NCI-H1930 (cell line): ENCODE results near the gene VAV2.
A peak's percentile ranks its signal among the peaks of the same experiment; 100 is the strongest.

Experiments
- DNase-seq, 2 experiments: peaks; one replicate each; lab custom pipeline; 2025; lab: John Stamatoyannopoulos, UW

VAV2 gene, protein sequence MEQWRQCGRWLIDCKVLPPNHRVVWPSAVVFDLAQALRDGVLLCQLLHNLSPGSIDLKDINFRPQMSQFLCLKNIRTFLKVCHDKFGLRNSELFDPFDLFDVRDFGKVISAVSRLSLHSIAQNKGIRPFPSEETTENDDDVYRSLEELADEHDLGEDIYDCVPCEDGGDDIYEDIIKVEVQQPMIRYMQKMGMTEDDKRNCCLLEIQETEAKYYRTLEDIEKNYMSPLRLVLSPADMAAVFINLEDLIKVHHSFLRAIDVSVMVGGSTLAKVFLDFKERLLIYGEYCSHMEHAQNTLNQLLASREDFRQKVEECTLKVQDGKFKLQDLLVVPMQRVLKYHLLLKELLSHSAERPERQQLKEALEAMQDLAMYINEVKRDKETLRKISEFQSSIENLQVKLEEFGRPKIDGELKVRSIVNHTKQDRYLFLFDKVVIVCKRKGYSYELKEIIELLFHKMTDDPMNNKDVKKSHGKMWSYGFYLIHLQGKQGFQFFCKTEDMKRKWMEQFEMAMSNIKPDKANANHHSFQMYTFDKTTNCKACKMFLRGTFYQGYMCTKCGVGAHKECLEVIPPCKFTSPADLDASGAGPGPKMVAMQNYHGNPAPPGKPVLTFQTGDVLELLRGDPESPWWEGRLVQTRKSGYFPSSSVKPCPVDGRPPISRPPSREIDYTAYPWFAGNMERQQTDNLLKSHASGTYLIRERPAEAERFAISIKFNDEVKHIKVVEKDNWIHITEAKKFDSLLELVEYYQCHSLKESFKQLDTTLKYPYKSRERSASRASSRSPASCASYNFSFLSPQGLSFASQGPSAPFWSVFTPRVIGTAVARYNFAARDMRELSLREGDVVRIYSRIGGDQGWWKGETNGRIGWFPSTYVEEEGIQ

DNA sequence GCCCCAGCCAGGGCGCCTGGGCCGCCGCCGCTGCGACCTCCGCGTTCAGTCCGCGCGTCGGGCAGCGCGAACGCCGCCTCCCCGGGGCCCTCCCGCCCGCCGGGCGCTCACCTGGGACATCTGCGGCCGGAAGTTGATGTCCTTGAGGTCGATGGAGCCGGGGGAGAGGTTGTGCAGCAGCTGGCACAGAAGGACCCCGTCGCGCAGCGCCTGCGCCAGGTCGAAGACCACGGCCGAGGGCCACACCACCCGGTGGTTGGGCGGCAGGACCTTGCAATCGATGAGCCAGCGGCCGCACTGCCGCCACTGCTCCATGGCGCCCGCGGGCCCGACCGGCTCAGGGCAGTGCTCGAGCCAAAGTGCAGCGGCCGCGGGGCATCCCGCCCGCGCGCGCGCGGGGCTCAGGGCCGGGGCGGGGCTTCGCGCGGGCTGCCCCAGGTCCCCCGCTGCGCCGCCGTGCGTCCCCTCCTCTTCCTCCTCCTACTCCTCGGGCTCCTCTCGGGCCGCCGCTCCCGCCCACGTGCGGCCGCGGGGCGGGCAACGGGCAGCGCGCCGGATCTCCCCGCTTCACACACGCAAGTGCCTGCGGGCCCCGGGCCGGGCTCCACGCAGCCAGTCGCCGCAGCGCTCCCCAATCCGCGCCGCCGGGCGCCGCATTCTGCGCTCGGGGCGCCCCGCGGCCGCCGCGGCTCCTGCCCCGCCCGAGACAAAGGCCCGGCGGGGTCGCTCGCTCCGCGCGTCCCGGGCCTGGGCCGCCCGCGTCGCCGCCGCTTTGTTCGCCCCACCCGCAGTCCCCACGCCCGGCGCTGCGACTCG, at the start of gene VAV2:
TSS of gene VAV2 (minus strand) at position 361 of the 816 bp plus-strand sequence. CDS start at position 315, 46 bp downstream.
- DNase-seq = peak; percentile 23 to 48

- DNase-seq = no peak
These were observed 49.5 kb upstream of the VAV2 start for GRCh38 chr9:134041649-134041962.

DNA sequence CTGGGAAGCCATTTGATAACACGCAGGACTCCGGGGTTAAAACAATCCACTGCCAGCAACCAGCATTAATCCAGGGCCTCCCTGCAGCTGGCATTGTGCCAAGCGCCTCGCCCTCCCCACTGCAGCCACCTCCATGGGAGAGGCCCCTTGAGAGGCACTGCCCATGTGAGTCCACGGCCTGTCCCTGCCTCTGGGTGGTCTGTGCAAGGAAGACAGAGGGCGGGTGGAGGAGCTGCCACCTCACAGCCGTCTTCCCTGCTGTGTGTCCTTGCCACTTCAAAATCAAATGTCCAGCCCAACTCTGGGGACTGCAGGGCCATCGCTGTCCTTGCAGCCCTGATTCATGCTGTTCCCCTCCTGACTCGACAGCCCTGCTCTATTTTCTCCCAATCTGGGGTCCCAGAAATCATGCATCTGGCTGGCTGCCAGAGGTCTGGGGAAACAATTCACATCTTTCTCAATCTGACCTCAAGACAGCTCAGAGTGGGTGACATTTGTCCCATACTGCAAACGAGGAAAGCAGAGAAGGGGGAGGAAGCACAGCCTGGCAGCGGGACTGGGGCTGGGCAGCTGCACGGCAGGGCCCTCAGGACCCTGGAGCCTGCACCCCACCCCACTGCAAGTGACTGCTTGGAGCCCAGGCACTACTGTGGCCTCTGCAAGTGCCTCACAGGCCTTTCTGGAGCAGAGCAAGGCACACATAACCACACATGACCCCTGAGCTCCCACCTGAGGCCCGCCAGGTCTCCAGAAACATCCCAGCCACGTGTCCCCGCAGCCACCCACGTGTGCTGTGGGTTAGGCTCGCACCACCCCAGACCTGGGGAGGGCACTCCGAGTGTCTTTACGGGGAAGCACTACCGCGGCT, 48.9 kb upstream of the VAV2 start:
- DNase-seq = no peak

DNA sequence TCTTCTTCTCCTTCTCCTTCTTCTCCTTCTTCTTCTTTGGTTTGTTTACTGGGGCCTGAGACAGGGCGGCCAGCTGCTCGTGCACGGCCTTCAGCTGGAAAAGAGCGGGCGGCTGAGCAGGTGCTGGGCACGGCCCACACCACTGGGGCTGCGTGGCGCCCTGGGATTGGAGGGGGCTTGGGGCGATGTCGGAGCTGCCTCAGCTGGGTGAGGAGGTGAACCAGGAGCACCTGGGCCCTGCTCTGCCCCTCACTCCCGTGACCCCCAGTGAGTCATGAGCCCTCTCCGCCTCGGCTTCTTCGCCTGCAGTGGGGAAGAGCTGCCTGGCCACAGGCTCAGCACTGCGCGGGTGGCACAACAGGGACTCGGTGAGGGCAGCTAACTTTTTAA, 48.0 kb upstream of the VAV2 start:
- DNase-seq = no peak

GRCh38 chr9:134039386-134040175, 47.5 kb upstream of the VAV2 start:
- no peak for DNase-seq

DNA sequence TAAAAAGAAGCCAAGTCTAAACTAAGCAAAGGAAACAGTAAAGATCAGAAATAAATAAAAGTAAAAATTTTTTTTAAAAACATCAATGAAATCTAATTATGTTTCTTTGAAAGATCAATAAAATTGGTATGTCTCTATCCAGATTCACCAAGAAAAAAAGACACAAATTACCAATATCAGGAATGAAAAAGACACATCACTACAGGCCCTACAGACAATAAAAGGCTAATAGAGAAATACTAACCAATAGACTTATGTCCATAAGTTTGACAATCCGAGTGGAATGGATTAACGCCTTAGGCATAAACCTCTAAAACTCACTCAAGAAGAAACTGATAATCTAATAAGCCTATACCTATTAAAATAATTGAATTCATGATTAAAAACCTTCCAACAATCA, 45.5 kb upstream of the VAV2 start:
- DNase-seq = no peak

GRCh38 chr9:134036130-134036529, 44.0 kb upstream of the VAV2 start:
- DNase-seq = no peak

- no peak for DNase-seq
These were observed 43.2 kb upstream of the VAV2 start for GRCh38 chr9:134035041-134036039.

GRCh38 chr9:134034215-134035040, 42.3 kb upstream of the VAV2 start:
- no peak for DNase-seq

GRCh38 chr9:134033516-134034214, 41.5 kb upstream of the VAV2 start:
- DNase-seq = no peak

- no peak for DNase-seq
These were observed 40.5 kb upstream of the VAV2 start for GRCh38 chr9:134032456-134033222.

- DNase-seq = no peak
These were observed 39.7 kb upstream of the VAV2 start for GRCh38 chr9:134031783-134032182.

- DNase-seq = no peak
These were observed 38.8 kb upstream of the VAV2 start for GRCh38 chr9:134030821-134031470.

DNA sequence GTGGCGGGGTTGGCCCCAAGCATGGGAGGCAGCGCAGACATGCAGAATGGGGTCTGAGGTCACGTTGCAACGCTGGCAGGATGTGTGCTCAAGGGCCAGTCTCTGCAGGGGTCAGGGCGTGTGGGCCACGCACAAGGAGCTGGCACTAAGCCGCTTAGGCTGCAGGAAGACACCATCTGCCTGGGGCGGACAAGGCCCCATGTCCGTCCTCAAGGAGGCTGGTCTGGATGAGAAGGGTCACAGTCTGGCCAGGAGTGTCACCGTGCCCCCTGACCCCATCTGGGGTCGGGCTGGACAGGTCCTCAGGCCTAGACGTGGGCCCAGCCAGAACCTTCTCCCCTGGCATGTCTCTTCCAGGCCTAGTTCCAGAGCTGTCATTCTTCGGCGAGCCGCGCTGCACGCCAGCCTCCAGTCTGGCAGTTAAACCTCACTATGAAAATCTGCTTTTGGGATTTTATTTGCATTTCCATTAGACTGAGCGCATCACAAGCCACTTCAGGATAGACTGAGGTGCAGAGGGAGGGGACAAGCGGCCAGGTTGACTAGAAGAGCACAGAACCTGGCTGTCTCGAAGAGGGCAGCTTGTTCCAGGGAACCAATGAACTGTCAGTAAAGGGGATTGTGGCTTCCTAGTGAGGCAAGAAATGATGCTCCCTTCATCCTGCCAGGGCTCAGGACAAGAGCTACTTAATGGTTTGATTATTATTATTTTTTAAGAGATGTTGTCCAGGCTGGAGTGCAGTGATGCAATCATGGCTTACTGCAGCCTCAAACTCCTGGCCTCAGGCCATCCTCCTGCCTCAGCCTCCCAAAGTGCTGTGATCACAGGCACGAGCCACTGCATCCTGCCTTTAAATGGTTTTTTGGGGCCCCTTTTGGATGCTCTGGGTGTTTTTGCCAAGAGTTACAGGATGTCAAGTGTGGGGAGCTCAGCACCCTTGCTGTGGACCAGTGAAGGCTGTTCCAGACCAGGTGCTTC, 37.4 kb upstream of the VAV2 start:
- no peak for DNase-seq

DNA sequence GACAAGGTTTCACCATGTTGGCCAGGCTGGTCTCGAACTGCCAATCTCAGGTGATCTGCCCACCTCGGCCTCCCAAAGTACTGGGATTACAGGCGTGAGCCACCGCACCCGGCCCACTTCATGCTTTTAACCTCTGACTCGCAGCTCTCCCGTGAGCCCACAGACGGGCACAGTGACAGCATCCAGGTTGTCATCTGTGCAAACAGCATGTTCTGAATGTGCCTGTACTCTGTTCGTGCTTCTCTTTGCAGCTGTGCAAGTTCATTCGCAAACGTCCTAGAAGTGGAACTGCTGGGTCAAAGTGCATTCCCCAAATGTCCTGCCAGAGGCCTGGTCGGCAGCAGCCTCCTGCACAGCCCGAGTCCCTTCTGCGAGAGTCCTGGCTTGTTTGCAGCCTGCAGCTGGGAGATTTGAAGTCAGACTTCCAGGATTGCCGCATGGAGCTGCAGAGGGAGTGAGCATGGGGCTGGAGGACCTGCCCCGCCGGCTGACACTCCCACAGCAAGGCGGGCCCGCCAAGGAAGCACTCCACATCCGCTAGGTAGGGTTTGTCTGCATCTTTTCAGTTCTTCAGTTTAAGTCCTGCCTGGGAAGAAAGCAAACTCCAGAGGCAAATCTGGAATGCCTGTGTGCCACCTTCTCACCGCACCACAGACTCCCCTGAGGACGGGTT, 36.6 kb upstream of the VAV2 start:
- DNase-seq = no peak
